GM10266 (cell line): ENCODE results near the gene AANAT.

Source experiments
- DNase-seq: peaks from one replicate; pipeline ENCODE4 v3.0.0; 2012; ENCODE audit errors: extremely low spot score
- TF ChIP-seq, protein P1 (sequence below): IDR thresholded peaks from 2 replicates; pipeline ENCODE4 v1.5.1; 2012; ENCODE audit warnings: mild to moderate bottlenecking, low read depth; ENCODE audit not compliant: control insufficient read depth, insufficient read depth; ENCODE audit errors: missing control alignments

Gene AANAT

GRCh38 chr17:76467366-76467765, at the start of gene AANAT:
AANAT (plus strand) TSS chr17:76467603; CDS start chr17:76468747, 1,144 bp downstream.
- DNase-seq, result no peak
- TF ChIP-seq, protein P1, sequence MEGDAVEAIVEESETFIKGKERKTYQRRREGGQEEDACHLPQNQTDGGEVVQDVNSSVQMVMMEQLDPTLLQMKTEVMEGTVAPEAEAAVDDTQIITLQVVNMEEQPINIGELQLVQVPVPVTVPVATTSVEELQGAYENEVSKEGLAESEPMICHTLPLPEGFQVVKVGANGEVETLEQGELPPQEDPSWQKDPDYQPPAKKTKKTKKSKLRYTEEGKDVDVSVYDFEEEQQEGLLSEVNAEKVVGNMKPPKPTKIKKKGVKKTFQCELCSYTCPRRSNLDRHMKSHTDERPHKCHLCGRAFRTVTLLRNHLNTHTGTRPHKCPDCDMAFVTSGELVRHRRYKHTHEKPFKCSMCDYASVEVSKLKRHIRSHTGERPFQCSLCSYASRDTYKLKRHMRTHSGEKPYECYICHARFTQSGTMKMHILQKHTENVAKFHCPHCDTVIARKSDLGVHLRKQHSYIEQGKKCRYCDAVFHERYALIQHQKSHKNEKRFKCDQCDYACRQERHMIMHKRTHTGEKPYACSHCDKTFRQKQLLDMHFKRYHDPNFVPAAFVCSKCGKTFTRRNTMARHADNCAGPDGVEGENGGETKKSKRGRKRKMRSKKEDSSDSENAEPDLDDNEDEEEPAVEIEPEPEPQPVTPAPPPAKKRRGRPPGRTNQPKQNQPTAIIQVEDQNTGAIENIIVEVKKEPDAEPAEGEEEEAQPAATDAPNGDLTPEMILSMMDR, result no peak

GRCh38 chr17:76419576-76420260, 47.7 kb upstream of the AANAT start:
- DNase-seq, result no peak
- TF ChIP-seq, protein P1, result no peak

GRCh38 chr17:76420356-76421043, 46.9 kb upstream of the AANAT start:
- TF ChIP-seq, protein P1, result no peak
- no peak for DNase-seq

DNA sequence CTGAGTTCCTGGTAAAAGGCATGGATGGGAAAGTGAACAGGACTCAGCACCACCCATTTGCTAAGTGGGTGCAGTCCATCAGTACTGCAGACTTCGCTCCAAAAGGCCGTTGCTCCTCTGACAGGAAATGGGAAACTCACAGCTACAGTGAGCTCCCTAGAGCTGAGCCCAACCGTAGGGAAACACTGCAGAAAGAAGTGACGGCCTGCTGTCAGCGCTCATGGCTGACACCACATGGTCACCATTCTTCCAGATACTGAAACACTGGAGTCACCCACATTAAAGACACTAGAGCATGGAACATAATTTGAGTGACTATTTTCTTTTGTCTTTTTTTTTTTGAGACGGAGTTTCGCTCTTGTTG, 46.4 kb upstream of the AANAT start:
- TF ChIP-seq, protein P1, result no peak
- no peak for DNase-seq

GRCh38 chr17:76422406-76422805, 45.0 kb upstream of the AANAT start:
- TF ChIP-seq, protein P1, result no peak

DNA sequence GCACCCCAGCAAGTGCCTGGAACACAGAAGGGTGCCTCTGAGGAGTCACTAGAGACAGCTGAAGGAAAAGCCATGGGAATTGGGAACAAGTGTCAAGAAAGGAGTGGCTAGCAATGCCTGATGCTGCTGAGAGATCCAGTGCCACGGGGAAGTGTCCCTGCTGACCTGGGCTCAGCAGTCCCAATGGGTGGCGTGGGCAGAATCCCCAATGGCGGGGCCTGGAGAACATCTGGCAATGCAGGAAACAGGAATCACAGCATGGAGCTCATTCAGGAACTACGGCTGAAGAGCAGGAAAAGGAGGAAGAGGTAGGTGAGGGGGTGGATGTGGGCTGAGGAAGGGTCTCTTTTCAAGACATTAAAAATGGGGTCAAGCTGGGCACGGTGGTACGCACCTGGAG, 44.5 kb upstream of the AANAT start:
- no peak for DNase-seq
- TF ChIP-seq, protein P1, result no peak

More at GRCh38 chr17:76422406-76422805, 45.0 kb upstream of the AANAT start:
- DNase-seq, result no peak

DNA sequence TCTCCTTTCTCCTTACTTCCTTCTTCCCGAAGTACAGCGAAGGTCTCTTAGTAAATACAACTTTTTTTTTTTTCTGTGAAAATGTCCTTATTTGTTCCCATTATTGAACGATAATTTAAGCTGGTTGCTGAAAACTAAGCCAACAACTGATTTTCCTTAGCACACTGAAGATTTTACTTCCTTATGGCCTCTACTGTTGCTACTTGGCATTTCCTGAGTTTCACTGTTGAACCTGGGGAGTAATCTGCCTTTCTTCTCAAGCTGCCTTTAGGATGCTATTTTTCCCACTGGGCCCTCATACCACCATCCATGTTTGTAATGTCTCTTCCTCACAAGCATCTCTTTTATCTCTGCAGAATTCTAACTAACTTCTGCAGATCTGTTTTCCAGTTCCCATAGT, 40.5 kb upstream of the AANAT start:
- DNase-seq, result no peak
- TF ChIP-seq, protein P1, result no peak
